ENCODE measurements around the gene HSPA6.
"Not testable (repeated sequence)": the region's sequence is repeated elsewhere in the genome, so short reads cannot be mapped to it uniquely, and the experiment has no call there.

HSPA6 gene

DNA sequence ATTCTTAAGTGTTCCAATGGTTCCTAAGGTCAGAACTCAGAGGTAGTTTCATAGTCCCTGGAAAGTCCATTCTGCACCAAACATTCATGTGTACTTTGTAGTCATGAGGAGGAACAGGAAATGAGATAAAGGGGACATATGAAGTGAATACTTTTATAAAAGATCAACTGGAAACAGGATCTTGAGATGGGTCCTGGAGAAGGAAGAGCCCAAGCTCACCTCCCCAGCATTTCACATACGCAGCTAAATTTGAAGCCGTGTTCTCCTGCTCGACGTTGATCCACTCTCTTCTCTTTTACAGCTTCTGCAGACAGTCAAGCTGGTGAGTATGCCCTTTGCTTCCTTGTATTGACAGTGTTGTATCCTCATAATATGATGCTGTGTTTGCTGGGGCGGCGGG, 18.7 kb upstream of the HSPA6 start:
- DNase-seq = no peak

DNA sequence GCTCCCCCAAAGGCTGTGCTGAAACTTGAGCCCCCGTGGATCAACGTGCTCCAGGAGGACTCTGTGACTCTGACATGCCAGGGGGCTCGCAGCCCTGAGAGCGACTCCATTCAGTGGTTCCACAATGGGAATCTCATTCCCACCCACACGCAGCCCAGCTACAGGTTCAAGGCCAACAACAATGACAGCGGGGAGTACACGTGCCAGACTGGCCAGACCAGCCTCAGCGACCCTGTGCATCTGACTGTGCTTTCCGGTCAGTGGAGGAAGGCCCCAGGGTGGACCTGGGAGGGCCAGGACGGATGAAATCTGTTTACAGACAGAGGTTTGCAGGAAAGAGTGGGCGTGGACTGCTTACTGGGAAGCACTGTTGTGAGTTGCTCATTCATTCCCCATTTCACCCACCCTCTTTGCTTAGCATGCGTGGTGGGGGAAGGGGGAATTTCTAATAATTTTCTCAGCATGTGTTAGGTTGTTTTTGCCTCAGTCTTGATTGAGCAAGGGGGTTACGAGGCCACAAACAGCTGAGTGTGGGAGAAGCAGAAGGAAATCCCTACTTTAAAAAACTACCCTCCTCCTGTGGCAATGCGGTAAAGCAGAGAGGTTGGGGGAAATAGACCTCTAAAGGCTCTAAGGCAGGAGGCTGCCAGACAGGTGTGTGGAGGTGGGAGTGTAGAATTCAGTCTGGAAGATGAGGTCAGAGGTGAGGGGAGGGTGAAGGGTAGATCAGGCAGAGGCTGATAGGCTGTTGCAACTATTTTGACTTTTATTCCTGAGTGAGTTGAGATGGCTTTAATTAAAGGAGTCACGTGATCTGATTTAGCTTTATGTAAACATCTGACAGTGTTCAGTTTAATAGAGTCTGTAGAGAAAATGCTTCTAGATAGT, 17.8 kb upstream of the HSPA6 start:
- DNase-seq = peak in 1 of 2 donors; percentile 57

DNA sequence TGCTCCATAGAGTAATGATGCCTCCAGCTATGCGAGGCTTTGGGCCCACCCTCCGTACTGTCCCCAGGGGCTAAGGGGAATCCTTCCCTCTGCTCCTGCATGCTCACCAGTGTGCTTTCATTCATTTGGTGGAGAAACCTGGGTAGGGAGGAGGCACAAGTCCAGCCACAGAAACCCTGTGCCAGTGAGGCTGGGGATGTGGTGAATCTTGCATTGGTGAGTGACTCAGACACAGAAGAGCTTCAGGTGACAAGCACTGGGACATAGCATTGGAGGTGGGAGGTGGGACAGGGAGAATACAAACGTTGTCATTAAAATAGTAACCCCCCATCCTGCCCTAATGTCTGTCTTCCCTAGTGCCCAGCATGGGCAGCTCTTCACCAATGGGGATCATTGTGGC, 13.9 kb upstream of the HSPA6 start:
- no peak for DNase-seq

DNA sequence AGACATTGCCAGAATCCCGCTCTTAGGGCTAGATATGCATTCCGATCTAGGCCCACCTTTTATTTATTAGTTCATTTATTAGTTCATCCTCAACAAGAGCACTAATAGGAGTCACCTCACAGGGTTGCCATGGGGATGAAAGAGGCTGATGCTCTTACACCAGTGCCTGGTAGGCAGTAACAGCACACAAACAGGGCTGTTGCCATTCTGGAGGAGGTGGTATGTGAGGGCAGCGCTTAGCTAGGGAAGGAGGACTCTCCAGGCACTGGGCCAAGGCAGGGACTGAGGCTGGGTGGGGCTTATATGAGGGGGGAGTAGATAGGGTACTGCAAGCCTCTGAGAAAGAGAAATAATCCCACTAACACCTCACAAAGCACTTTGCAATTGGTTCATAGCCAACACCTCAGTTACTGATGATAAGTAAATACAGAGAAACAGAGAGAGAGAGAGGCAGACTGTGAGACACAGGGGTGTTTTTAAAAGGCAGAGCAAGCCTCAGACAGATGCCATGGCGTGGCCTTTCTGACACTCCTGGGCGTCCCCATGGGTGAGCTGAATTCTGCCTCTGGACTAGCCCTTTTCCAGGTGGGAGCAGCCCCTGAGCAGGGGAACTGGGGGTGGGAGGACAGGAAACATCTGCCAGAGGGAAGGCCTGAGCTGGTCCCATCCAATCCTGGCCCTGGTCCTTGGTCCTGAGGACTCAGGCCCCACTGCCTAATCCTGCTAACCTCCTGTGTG, 13.2 kb upstream of the HSPA6 start:
- no peak for DNase-seq

DNA sequence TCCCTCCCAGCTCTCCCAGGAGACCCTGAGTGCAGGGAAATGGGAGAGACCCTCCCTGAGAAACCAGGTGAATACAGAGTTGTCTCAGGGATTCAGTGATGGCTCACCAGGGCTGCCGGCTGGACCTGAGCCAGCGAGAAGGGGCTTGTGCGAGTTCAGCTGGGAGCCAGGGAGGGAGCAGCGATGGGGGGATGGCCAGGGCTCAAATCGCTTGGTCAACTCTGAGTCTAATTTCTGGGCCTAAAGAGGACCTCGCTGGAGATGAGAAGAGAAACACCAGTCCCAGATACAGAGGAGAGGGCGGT, 12.6 kb upstream of the HSPA6 start:
- no peak for DNase-seq

DNA sequence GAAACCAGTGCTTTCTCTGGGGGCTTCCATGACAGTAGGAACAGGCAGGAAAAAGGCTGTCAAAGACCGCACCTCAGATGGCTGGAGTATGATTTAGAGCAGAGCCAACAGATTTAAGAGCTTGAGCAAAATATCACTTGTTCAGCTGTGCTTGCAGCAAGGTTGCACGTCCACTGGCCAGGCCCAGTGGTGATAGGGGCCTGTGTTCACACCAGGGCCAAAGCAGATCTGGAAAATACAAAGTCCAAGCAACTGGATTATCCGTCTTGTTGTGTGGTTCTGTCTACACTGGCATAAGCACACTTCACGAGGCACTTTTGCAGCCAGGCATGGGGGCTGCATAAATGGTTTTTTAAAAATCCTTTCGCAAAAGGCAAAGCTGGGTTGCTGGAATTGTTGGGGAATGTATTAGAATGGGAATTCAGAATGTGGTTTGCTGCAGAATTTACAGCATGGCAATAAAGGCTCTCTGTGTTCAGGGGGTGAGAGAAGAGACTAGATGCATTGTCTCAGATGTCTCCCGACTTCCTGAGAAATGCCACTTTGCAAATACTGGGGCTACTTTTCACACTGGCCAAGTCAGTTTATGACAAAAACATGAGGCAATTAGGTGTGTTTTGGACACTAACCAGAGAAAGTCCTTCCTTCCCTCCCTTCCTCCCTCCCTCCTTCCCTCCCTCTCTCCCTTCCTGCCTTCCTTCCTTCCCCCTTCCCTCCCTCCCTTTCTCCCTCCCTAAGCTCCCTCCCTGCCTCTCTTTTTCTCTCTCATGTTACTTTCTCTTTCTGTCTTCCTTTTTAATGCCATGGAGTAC, 11.5 kb upstream of the HSPA6 start:
- DNase-seq = not testable (repeated sequence)

DNA sequence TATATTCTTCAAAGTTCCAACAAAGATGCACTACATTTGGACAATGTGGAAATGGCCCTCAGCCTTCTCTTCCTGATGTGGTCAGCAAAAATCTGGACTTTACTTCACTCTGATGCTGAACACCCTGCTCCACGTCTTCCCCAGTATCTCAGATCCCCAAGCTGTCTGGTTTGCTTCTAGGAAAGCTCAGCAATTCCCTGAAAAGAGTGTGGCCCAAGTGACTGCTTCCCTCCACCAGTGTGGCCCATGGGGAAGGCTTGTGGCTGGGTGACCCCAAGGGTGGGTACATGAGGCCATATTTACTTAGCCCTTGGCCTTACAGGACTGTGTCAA, 10.9 kb upstream of the HSPA6 start:
- DNase-seq = not testable (repeated sequence)

DNA sequence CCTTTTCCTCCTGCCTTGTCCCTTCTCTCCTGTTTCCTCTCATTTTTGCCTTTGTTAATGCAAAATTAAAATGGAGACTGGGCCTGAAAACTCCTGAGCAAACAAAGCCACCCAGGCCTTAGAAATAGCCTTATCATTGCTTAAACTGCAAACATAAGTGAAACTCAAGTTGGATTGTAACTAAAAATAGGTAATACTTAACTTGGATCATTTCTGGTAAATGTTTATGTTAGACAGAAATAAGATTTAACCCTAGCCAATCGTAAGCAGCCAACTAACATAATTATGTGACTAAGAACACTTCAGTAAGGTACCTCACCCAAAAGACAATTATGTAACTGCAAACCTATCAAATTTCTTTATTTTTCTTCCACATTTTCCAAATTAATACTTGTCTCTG, 10.4 kb upstream of the HSPA6 start:
- not testable (repeated sequence) for DNase-seq

DNA sequence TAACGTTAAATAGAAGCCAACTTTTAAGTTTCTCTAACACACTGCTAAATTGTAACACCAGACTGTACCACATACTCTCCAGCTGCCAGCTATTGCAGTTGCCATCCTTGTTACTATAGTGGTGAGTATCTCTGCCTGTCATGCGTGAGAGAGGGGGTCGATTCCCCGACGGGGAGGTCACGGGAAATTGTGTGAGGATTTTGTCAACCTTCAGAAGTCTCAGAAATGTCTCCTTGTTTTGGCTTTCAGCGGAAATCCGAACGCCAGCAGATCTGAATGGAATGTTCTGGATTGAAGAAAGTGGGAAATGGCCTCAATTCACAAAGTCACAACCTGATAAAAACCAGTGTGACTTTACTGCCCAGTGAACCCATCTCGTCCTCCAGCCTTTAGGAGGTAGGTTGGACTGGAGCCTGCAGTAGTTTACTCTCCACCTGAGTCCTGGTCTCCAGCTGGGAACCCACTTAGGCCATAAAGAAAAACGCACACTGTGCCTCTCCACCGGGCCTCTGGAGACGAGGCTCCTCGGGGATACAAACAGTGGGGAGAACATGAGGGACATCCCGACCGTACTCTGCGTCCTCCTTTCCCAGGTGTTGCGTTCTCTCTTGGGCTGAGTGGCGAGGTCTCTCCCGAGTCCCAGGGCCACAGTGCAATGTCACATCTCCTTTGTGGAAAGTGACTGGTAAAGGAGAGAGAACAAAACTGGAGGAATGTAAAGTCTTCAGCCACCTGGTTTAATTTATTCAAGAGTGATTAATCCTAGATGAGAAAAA, 1.1 kb upstream of the HSPA6 start:
- not testable (repeated sequence) for DNase-seq

DNA sequence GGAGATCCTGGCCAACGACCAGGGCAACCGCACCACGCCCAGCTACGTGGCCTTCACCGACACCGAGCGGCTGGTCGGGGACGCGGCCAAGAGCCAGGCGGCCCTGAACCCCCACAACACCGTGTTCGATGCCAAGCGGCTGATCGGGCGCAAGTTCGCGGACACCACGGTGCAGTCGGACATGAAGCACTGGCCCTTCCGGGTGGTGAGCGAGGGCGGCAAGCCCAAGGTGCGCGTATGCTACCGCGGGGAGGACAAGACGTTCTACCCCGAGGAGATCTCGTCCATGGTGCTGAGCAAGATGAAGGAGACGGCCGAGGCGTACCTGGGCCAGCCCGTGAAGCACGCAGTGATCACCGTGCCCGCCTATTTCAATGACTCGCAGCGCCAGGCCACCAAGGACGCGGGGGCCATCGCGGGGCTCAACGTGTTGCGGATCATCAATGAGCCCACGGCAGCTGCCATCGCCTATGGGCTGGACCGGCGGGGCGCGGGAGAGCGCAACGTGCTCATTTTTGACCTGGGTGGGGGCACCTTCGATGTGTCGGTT, 477 bp downstream of the HSPA6 start:
- not testable (repeated sequence) for DNase-seq

DNA sequence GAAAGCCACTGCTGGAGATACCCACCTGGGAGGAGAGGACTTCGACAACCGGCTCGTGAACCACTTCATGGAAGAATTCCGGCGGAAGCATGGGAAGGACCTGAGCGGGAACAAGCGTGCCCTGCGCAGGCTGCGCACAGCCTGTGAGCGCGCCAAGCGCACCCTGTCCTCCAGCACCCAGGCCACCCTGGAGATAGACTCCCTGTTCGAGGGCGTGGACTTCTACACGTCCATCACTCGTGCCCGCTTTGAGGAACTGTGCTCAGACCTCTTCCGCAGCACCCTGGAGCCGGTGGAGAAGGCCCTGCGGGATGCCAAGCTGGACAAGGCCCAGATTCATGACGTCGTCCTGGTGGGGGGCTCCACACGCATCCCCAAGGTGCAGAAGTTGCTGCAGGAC, 981 bp downstream of the HSPA6 start:
- peak in 1 of 2 donors; percentile 32 for DNase-seq

DNA sequence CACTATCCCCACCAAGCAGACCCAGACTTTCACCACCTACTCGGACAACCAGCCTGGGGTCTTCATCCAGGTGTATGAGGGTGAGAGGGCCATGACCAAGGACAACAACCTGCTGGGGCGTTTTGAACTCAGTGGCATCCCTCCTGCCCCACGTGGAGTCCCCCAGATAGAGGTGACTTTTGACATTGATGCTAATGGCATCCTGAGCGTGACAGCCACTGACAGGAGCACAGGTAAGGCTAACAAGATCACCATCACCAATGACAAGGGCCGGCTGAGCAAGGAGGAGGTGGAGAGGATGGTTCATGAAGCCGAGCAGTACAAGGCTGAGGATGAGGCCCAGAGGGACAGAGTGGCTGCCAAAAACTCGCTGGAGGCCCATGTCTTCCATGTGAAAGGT, 1.6 kb downstream of the HSPA6 start:
- DNase-seq = not testable (repeated sequence)

DNA sequence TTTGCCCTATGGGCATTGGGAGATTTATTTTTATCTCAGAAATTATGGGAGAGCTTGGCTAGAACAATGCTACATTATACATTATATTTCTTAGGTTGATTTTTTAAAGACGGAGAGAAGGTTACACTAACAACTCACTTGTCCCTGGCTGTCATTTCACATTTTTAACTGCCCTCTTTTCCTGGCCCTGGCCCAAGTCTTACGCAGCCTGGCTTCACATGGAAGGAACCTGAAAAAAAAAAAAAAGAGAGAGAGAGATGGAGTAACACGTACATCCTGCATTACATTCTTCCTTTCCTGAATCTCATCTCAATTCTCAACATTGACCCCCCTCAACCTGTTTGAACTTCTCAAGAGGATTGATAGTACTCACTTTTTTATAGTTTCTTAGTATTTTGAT, 4.2 kb downstream of the HSPA6 start:
- DNase-seq = not testable (repeated sequence)

DNA sequence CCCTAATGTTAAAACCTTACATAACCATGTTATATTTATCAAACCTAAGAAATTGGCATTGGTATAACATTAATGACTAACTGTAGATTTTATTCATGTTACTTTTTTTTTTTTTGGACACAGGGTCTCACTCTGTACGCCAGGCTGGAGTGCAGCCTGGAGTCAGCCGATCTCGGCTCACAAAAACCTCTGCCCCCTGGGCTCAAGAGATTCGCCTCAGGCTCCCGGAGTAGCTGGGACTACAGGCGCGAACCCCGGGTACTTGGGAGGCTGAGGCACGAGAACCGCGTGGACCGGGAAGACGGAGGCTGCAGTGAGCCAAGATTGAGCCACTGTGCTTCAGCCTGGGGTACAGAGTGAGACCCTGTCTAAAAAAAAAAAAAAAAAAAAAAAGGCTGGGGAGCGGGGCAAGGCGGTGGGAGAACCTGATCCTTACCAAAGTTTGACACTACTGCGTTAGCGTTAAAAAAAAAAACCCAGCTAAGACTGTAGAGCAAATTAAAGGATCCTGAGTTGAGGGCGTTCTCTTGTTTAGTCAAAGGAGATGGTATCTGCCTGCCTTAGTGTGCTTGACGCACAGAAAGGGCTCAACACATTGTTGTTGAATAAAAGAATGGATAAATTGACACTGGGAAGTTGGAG, 5.2 kb downstream of the HSPA6 start:
- DNase-seq = not testable (repeated sequence)

DNA sequence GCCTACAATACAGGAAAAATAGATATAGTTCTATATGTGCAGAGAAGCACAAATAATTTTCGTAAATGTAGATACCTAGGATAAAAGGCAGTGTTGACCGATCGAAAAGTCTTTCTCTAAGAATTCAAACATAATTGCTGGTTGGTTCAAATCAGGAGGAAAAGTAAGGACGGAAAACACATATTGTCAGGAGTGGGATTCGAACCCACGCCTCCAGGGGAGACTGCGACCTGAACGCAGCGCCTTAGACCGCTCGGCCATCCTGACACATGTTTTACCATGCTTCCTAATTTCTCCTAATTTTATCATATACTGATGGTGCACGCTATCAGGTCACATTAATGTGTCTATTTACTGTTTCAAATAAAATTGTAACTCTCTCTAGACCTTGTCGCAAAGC, 5.8 kb downstream of the HSPA6 start:
- DNase-seq = peak; percentile 77 to 84

DNA sequence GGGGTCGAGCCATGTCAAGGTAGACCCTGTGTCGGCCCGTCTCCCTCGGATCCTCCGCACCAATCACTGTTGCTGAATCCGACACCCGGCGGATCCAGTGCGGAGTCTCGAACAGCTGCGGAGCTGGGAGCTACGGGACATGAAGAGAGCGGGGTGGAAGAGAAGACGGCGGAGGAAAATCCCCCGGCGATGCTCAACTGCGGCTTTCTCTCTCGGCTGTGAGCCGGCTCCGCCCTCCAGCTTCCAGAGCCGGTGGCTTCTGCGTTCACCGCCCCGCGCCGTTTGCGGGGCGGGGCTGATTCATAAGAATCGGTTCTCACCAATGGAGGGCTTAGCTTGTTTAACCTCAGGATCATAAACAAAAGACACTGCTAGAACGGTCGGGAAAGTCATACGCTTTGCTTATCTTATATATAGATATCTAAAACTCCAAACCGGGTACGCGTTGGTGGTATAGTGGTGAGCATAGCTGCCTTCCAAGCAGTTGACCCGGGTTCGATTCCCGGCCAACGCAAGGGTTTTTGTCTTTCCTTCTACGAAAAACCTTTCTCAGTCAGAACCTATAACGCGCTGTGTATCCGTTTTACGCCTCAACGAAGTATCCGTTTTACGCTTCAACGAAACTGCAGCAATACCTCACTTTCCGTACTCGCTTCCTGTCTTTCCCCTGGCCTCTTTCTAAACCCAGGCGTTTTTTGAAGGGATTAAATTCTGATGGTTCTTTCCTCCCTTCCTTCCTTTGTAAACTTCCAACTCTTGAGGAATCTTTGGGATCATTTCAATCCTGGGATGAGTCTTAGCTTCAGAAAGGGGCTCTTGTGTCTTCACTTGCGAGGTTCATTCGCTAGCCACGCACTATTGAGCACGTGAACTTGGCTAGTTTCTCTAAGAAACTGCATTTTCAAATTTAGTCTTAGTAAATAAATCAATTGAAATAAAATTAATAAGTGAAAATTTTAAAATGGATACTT, 6.6 kb downstream of the HSPA6 start:
- DNase-seq = peak; percentile 93 to 95

DNA sequence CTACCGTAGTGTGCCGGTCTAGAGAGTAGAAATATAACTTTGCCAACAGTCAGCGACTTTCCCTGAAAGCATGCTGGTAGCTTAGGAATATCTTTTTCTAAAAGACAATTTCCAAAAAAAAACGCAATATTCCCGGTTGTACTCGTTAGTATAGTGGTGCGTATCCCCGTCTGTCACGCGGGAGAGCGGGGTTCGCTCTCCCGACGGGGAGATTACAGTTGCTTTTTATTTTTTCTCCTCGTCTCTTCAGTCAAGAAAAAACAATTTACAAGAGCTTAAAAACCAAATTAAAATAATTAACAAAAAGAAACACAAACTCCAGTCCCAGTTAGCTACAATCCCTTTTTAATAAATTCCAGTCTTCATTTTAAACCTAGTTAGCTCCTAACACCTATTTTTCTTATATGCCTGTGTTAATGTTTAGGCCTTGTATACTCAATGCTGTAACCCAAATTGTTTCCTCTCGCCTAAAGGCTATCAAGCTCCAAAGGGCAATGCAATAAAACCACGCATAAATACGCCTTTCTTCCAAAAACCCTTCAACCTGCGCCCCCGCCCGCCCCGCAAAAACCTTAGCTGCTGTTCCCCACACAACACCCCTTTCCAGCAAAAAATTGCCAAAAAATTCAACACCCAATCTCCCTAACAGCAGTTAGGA, 7.8 kb downstream of the HSPA6 start:
- no peak for DNase-seq

DNA sequence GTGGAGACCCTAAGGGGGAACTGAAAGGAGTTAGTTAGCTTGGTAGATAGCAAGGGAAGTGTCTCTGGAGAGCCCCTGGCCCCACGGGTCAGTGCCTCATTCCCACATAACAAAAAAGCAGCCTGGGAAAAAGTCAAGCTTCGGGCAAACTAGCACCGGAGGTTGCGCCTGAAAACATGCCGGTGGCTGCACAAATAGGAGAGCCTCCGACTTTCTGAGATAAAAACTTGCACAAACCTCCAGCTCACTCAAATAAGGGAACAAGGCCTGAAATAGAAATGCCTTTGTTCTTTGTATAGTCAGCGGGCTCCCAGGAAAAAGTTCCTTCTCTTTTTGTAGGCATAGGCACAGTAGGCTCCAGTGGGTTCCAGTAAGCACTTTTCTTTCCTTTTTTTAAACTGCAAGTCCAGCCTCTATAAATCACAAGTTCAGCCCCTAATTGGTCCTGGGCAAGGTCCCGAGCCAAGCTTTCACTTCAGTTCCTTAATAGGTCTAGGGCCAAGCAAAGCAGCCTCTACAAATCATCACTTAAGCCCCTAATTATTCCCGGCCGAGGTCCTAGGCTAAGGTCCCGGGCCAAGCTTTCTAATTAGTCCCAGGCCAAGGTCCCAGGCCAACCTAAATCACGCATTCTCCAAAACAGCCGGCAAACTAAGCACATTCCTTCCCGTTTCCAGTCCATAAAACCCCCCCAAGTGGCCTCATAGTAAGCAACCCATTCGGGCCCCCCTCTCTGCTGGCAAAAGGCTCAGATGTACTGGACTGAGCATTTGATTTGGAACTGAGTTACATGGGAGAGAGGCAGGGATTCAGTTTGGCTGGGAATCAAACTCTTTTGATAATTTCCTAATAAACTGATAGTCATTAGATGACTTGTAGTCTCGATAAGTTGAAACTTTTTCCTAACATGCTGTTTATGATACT, 8.6 kb downstream of the HSPA6 start:
- DNase-seq = not testable (repeated sequence)

Data from CD4-positive, alpha-beta T cell treated with Interleukin-1 beta for 1 hour (primary cell).